PC-9 (cell line): ENCODE measurements around the gene PTGDR2.

Source experiments
- CTCF ChIP-seq: fragments of 200-600 bp; sonication (generic); conservative IDR thresholded peaks from 2 replicates; pipeline ENCODE4 v1.6.1; 2017; ENCODE audit warnings: mixed run types, antibody characterized with exemption, mild to moderate bottlenecking, moderate library complexity
- EZH2 ChIP-seq: fragments of 200-600 bp; sonication (generic); IDR thresholded peaks from 2 replicates; pipeline ENCODE4 v1.8.0; 2017; ENCODE audit warnings: antibody characterized with exemption, low read depth

DNA sequence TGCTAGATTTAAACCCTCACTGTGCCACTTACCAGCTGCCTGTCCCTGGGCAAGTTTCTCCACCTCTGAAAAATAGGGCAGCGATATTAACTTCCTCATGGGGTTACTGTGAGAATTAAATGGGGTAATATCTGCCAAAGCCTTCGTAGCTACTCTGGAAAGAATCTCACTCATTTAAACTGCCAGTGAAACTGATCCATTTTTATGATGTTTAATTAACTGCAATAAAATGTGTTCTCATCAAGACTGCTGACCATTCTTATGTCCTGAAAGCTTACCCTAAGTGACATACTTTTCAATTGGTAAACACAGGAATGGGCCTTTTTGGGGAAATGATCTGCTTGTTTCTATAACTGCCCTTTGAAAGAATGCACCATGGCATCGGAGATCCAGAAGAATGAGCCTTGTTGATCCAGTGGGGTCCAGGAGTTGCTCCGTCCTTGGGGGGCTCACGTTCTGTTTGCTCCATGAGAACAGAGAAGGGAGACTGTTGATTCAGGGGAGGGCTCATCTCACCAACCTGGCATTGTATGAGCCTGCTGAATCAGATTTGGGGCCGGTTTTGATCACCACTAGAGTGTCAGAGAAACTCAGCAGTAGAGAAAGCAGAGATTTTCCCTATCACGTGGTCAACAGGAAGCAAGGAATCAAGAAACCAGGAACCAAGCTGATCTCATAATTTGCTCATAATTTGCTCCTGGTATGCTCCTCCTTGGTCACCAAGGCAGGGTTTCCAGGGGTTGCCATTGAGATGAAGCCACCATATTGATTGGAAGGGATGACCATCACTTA, 20.8 kb downstream of the PTGDR2 start:
- TF ChIP-seq EZH2 = no peak
- no peak for TF ChIP-seq CTCF
